ENCODE data around the gene KRTAP5-9. TPM values are rescaled to one million over a fixed set of nuclear protein-coding genes. Genes with fewer than 3 reads are reported as not detected.

KRTAP5-9 gene
- total and polyA plus RNA-seq, 9 of the 15 experiments (the other 6 are each of a cell fraction or from before 2014, with no cell fraction given), result not detected

DNA sequence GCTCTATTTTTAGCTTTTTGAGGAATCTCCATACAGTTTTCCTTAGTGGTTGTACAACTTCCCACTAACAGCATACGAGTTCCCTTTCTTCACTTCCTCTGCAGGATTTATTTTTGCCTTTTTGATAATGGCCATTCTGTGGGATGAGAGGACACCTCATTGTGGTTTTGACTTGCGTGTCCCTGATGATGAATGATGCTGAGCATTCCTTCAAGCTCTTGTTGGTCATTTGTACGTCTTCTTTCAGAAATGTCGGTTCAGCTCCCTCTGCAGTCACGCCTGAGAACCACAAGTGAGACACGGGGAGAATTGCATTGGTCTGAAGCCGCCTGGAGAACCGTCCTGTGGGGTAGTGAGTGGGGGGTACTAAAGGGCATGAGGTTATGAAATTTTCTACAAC, 15.2 kb downstream of the KRTAP5-9 start (continued):
- TF ChIP-seq, protein P1, sequence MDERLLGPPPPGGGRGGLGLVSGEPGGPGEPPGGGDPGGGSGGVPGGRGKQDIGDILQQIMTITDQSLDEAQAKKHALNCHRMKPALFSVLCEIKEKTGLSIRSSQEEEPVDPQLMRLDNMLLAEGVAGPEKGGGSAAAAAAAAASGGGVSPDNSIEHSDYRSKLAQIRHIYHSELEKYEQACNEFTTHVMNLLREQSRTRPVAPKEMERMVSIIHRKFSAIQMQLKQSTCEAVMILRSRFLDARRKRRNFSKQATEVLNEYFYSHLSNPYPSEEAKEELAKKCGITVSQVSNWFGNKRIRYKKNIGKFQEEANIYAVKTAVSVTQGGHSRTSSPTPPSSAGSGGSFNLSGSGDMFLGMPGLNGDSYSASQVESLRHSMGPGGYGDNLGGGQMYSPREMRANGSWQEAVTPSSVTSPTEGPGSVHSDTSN (CRISPR knock-in tag; IDR thresholded peaks at IDR 0.05; ENCODE audit: low read depth), result no peak
- TF ChIP-seq, protein P1 (tag; conservative IDR thresholded peaks at IDR 0.05; ENCODE audit: low read depth), result peak; percentile 64
- 0 out of 2 replicates have a peak, but pooled peaks have one; percentile 11 for TF ChIP-seq JUND (IDR thresholded peaks at IDR 0.05; ENCODE audit: borderline replicate concordance, low read depth, low read length)
- no peak for TF ChIP-seq JUND (tag; IDR thresholded peaks at IDR 0.05; ENCODE audit: borderline replicate concordance, low read depth, low read length)
- no peak for TF ChIP-seq GABPB2 (CRISPR knock-in tag; conservative IDR thresholded peaks at IDR 0.05)
- TF ChIP-seq DDX20 (tag; IDR thresholded peaks at IDR 0.05; ENCODE audit: low read depth), result no peak
- TF ChIP-seq TEAD4 (IDR thresholded peaks at IDR 0.05; ENCODE audit: low read length), result no peak
- no peak for TF ChIP-seq TEAD4 (CRISPR knock-in tag; IDR thresholded peaks at IDR 0.05; ENCODE audit: borderline replicate concordance)
- TF ChIP-seq, protein P2, sequence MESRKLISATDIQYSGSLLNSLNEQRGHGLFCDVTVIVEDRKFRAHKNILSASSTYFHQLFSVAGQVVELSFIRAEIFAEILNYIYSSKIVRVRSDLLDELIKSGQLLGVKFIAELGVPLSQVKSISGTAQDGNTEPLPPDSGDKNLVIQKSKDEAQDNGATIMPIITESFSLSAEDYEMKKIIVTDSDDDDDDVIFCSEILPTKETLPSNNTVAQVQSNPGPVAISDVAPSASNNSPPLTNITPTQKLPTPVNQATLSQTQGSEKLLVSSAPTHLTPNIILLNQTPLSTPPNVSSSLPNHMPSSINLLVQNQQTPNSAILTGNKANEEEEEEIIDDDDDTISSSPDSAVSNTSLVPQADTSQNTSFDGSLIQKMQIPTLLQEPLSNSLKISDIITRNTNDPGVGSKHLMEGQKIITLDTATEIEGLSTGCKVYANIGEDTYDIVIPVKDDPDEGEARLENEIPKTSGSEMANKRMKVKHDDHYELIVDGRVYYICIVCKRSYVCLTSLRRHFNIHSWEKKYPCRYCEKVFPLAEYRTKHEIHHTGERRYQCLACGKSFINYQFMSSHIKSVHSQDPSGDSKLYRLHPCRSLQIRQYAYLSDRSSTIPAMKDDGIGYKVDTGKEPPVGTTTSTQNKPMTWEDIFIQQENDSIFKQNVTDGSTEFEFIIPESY (CRISPR knock-in tag; IDR thresholded peaks at IDR 0.05), result no peak
- TF ChIP-seq ZBED1 (IDR thresholded peaks at IDR 0.05), result no peak
- no peak for TF ChIP-seq PREB (CRISPR knock-in tag; IDR thresholded peaks at IDR 0.05)
- TF ChIP-seq ETV1 (tag; conservative IDR thresholded peaks at IDR 0.05; ENCODE audit: low read depth), result no peak
- peak; percentile 53; the same call in 1 of the 2 replicates for TF ChIP-seq CTBP1 (IDR thresholded peaks at IDR 0.05; ENCODE audit: borderline replicate concordance)
